SU-DHL-6 (cell line): ENCODE data around the gene SRGAP3.

Experiments
- EZH2phosphoT487 ChIP-seq: fragments of 200-600 bp; sonication (generic), shearing (Covaris generic); conservative IDR thresholded peaks from 2 replicates; pipeline ENCODE4 v1.6.1; 2018; ENCODE audit warnings: mild to moderate bottlenecking, antibody characterized with exemption, low read length, moderate library complexity, mixed read lengths
- TF ChIP-seq, protein P1 (sequence below): fragments of 200-600 bp; sonication (generic); IDR thresholded peaks from one replicate; pipeline ENCODE4 v1.5.1; 2017; ENCODE audit warnings: antibody characterized with exemption, mild to moderate bottlenecking, low read length, moderate library complexity; ENCODE audit not compliant: insufficient read depth, poor library complexity, severe bottlenecking

DNA sequence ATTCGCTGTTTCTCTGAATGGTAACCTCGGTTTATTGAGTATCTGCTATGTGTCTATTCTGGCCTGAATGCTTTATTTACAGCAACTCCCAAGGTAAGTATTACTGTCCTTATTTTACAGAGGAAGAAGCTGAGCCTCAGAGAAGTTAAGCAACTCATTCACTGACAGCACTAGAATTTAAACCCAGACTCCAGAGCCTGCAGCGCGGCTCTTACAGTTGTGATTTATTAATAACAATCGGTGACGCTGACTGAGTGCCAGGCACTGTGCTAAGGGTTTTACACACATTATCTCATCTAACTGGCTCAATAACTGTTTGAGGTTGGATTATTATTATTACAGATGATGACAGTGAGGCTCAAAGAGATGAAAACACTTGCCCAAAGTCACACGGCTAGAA is 19.6 kb downstream of the SRGAP3 start:
- TF ChIP-seq, protein P1, sequence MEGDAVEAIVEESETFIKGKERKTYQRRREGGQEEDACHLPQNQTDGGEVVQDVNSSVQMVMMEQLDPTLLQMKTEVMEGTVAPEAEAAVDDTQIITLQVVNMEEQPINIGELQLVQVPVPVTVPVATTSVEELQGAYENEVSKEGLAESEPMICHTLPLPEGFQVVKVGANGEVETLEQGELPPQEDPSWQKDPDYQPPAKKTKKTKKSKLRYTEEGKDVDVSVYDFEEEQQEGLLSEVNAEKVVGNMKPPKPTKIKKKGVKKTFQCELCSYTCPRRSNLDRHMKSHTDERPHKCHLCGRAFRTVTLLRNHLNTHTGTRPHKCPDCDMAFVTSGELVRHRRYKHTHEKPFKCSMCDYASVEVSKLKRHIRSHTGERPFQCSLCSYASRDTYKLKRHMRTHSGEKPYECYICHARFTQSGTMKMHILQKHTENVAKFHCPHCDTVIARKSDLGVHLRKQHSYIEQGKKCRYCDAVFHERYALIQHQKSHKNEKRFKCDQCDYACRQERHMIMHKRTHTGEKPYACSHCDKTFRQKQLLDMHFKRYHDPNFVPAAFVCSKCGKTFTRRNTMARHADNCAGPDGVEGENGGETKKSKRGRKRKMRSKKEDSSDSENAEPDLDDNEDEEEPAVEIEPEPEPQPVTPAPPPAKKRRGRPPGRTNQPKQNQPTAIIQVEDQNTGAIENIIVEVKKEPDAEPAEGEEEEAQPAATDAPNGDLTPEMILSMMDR: no peak
- no peak for TF ChIP-seq EZH2phosphoT487
